ENCODE results near the gene SLC5A2.
"Not testable (repeated sequence)": the region's sequence is repeated elsewhere in the genome, so short reads cannot be mapped to it uniquely, and the experiment has no call there.

SLC5A2 gene

DNA sequence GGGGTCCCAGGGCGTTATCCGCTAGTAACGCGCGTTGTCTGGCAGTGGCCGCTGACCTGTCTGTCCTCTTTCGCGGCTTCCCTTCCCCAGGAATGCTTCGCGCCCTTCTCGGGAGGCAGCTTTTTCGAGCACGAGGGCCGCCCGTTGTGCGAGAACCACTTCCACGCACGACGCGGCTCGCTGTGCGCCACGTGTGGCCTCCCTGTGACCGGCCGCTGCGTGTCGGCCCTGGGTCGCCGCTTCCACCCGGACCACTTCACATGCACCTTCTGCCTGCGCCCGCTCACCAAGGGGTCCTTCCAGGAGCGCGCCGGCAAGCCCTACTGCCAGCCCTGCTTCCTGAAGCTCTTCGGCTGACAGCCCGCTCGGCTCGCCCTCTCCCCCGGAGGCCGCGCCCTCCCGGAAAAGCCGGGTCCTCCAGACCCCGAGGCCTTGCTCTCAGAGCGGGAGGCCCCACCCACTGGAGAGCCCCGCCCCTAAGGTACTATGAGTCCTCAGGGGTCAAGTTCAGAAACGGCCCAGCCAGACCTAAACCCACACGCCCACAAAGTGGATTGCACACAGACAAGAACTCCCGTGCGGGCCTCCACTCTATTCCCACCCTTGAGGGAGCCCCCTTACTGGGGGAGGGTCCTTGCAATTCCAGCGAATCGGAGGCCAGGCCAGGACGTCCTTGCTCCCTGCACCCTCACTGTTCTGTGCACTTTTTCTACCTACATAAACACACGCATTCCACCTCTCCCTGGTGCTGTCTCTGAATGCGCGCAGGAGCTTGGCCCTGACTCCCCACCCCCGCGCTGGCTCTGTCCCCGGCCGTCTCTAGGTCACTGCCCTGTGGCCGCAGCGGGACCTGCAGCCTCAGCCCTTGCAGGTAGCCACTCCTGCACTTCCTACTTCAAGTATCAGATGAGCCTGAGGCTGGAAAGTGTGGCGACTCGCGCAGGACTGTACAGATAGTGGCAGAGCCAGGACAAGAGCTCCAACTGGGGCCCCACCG lies 5.4 kb upstream of the SLC5A2 start:
- peak; percentile 17 for DNase-seq

DNA sequence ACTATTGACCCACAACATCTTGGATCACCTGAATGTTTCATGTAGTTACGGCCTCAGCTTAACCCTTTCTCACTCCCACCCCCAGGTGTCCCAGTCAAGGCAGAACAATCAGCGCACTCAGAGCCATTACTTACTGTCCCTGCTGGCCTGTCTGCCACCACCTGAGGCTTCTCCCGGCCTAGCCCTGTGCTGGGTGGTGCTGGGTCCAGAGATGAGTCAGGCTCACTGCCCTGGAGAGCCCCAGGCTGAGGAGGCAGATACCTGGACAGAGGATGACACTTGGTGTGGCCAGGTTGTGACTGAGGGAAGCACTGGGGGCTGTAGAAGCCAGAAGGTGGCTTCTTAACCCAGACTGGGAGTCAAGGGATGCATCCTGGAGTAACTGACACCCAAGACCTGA lies 4.0 kb upstream of the SLC5A2 start:
- no peak for DNase-seq

DNA sequence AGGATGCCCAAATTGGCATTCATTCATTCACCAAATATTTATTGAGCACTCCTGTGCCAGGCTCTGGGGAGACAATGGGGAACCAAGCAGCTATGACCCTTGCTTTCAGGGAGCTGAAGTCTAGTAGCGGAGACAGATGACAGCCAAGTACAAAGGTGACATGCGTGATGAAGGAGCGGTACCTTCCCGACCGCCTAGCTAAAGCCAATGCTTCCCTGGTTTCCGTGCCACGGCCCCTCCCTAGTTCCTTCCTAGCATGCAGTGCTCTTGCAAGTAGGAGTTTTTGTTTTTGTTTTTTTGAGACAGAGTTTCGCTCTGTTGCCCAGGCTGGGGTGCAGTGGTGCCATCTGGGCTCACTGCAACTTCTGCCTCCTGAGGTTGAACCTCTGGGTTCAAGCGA lies 3.2 kb upstream of the SLC5A2 start:
- DNase-seq, result no peak

DNA sequence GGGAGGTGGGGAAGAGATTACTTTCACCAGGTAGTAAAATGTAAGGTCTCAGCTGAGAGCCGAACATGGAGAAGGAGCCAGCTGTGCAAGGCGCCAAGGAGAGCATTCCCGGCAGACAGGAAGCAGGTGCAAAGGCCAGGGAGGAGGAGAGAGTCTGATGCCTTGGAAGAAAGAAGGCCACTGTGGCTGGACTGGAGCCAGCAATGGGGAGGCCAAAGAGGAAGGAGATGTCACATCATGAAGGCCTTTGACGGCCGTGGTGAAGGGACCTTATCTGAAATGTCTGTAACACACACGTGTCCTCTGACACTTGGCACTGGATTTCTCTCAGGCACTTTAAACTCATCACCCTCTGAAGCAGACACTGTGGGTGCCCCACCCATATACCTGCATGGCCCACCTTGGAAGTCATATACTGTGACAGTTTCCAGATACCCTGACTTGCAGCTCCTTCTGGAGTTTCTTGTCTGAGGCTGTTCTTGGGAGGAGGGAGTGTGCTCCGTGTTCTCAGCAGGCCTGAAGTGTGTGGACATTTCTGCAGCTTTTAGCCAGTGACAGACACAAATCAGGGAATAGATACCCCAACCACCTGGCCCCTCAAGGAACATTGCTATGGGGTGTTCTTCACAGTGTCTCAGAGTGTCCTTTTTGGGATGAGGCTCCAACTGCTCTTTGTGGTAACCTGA lies 1.9 kb upstream of the SLC5A2 start:
- DNase-seq, result no peak

DNA sequence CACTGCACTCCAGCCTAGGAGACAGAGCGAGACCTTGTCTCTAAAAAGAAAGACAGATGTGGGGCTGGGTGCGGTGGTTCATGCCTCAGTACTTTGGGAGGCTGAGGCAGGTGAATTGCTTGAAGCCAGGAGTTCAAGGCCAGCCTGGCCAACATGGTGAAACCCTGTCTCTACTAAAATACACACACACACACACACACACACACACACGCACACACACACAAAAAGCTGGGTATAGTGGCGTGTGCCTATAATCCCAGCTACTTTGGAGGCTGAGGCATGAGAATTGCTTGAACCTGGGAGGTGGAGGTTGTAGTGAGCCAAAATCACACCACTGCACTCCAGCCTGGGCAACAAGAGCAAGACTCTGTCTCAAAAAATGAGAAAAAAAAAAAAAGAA lies 1.1 kb downstream of the SLC5A2 start:
- not testable (repeated sequence) for DNase-seq

DNA sequence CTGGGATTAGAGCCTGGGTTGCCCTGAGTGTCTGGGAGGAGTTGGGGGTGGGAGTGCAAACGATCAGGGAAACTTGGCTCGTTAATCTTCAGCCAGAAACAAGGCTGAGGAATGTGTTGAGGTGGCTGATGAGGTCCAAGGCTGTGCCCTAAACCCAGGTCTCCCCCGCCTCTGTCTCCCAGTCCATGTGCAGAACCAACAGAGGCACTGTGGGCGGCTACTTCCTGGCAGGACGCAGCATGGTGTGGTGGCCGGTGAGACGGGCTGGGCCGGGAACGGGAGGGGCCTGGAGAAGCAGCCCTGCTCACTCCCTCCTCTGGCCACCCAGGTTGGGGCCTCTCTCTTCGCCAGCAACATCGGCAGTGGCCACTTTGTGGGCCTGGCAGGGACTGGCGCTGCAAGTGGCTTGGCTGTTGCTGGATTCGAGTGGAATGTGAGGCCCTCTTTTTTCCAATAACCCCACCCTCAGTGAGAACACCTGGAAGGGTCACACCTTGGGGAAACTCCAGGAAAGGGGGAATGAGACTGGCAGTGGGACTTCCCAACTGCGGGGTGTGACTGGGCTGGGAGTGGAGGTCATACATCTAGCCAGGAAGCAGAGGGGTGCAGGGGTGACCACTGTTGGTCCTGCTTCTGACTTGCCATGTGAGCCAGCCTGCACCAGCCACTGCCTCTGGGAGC lies 1.7 kb downstream of the SLC5A2 start:
- DNase-seq, result no peak

DNA sequence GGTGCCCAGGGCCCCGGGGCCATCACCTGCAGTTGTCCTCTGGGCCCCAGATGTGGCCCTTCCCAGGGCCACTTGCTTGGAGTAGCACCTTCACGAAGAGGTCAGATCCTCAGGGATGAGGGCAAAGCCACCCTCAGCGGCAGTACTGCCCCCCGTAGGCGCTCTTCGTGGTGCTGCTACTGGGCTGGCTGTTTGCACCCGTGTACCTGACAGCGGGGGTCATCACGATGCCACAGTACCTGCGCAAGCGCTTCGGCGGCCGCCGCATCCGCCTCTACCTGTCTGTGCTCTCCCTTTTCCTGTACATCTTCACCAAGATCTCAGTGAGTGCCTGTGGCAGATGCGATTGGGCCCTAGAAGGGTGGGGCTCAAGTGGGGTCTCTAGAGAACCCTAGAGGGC lies 2.6 kb downstream of the SLC5A2 start:
- no peak for DNase-seq

DNA sequence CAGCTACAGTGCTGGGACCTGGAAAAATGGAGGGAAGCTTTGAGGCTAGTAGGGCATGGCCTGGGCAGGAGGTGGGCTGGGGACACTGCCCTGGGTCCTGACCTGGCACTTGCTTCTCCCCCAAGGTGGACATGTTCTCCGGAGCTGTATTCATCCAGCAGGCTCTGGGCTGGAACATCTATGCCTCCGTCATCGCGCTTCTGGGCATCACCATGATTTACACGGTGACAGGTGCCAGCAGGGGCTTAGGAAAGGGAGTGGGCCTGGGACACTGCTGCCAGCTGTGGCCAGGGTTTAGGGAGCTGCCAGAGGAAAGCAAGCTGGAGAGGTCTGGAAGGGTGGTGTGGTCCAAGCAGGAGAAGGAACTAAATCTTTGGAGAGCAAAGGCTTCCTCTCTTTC lies 3.1 kb downstream of the SLC5A2 start:
- DNase-seq, result no peak

DNA sequence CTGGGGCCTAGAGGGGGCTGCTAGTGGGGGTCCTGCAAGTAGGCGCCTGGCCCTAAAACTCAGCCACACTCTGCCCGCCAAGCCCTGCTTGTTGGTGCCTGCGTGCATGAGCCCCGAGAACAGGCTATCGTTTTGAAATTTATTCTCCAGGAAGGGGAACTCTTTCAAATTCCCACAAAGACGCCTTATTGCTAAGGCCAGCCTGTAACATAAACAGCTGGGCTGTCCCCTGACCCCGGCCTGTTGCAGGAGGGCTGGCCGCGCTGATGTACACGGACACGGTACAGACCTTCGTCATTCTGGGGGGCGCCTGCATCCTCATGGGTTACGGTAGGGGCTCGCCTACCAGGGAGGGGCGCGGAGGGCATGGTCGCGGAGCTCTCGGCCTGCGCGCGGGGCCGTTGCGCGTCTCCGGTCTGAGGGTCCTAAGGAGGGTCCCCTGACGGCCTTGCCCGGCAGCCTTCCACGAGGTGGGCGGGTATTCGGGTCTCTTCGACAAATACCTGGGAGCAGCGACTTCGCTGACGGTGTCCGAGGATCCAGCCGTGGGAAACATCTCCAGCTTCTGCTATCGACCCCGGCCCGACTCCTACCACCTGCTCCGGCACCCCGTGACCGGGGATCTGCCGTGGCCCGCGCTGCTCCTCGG lies 4.3 kb downstream of the SLC5A2 start:
- no peak for DNase-seq

DNA sequence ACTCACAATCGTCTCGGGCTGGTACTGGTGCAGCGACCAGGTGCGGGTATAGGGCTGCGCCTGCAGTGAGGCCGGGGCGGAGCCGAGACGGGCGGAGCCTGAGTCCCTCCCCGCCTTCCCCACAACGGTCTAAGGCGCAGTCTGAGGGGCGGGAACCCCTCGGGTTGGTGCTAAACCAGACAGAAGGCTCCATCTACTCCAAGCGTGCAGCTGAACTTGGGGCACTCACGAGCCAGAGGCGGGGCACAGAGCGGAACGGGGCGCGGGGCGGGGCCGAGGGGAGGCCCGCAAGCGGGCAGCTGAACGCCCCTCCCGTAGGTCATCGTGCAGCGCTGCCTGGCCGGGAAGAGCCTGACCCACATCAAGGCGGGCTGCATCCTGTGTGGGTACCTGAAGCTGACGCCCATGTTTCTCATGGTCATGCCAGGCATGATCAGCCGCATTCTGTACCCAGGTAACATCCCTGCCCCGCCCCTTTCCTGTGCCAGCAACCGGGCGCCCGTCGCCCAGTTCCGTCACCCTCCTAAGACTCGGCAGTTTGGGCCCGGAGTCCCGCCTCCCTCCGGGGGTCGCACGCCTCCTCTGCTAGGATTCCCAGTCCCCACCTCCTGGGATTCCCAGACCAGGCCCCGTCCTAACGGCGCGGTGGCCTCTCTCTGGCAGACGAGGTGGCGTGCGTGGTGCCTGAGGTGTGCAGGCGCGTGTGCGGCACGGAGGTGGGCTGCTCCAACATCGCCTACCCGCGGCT lies 5.0 kb downstream of the SLC5A2 start:
- DNase-seq, result peak; percentile 80

DNA sequence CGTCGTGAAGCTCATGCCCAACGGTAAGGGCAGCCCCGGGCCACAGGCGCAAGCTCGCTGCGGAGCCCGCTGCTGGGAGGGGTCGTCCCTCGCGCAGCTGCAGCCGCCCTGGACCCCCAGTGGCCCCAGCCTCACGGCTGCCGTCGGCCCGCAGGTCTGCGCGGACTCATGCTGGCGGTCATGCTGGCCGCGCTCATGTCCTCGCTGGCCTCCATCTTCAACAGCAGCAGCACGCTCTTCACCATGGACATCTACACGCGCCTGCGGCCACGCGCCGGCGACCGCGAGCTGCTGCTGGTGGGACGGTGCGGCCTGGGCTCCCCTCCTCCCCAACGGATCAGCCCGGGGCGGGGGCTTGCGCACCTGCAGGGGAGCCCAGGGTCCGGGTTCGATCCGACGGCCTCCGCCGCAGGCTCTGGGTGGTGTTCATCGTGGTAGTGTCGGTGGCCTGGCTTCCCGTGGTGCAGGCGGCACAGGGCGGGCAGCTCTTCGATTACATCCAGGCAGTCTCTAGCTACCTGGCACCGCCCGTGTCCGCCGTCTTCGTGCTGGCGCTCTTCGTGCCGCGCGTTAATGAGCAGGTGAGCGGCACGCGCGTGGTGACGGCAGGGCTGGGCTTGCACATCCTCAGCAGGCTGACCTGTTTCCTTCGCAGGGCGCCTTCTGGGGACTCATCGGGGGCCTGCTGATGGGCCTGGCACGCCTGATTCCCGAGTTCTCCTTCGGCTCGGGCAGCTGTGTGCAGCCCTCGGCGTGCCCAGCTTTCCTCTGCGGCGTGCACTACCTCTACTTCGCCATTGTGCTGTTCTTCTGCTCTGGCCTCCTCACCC lies 5.8 kb downstream of the SLC5A2 start:
- no peak for DNase-seq

DNA sequence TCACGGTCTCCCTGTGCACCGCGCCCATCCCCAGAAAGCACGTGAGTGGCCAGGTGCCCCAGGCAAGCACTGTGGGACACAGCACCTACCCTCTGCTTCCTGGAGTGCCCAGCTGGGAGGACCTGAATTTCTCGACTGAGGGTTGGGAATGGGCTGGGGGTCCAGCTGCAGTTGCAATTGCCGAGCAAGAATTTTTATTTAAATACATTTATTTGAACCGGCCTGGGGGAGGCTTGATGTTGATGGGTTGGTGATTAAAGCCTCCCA lies 6.3 kb downstream of the SLC5A2 start:
- no peak for DNase-seq

DNA sequence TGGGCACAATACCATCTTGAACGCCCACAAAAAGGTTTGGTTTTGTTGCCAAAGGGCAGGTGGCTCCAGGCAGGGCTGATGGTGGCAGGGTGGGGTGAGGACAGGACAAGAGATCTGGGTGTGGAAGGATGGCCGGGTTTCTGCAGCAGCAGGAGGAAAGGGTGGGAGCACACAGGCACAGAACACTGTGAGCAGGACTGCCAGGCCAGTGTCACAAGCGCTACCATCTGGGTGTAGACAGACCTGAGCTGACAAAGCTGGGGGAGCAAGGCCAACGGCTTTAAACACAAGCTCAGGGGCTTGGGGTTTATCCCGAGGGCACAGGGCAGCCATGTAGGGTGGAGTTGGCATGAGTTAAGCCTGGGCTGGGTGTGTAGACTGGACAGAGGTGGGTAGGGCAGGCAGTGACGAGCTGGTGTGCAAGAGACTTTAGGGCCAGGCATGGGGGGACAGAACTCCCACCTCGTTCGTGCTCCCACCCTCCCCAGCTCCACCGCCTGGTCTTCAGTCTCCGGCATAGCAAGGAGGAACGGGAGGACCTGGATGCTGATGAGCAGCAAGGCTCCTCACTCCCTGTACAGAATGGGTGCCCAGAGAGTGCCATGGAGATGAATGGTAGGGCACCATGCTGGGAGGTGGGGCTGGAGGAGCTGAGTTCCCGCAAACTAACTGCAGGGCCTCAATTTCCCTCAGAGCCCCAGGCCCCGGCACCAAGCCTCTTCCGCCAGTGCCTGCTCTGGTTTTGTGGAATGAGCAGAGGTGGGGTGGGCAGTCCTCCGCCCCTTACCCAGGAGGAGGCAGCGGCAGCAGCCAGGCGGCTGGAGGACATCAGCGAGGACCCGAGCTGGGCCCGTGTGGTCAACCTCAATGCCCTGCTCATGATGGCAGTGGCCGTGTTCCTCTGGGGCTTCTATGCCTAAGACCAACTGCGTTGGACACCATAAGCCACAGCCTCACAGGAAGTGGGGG lies 7.0 kb downstream of the SLC5A2 start:
- no peak for DNase-seq

DNA sequence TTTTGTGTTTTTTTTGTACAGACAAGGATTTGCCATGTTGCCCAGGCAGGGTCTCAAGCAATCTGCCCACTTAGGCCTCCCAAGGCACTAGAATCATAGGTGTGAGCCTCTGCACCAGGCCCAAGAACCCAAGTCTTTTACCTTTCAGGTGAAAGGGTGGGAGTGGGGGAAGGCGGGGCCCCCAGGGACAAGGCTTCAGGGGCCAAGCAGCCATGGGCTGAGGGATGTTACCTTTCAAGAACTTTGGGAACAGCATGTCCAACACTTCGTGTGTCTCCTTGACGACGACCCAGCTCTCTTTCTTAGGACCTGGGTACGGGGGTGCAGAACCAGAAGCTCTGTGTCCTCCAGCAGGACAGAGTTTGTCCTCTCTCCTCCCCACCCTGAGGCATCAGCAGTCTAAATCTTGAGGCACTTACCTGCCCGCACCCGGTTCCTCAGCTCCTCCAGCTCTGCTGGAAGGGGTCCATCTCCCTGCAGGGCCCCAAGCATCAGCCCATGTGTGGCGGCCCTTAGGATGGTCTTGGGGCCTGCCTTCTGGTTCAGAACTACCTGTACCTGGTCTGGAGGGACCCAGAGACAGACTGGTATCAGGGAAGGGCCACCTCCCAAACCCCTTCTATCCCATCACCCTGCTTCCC lies 9.0 kb downstream of the SLC5A2 start:
- no peak for DNase-seq

DNA sequence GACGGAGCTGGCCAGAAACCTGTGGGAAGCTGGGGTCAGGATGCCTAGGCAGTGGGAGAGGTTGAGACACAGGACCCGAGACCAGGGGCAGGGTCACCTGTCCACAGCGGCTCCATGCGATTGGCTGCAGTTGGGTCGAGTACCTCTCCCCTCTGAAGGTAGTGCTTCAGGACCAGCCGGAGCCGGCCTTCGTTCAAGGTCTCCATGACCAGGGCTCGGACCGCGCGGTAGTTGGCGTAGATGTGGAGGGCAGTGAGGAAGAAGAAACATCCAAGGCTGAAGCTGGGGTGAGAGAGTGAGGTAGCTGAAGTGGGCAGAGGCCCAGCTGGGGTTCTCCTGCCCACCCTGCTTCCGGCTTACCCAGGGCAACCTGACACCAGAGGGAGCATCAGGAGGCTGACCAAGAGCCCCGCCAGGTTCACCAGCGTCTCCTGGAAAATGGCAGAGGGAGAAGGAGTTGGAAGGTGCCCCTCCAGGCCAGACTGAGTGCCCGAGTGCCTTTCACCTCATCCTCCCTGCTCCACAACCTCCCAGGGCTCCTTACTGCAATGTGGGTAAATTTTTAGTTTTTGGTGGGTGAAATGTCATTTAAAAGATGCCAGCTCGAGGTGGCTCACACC lies 10.7 kb downstream of the SLC5A2 start:
- DNase-seq, result no peak

DNA sequence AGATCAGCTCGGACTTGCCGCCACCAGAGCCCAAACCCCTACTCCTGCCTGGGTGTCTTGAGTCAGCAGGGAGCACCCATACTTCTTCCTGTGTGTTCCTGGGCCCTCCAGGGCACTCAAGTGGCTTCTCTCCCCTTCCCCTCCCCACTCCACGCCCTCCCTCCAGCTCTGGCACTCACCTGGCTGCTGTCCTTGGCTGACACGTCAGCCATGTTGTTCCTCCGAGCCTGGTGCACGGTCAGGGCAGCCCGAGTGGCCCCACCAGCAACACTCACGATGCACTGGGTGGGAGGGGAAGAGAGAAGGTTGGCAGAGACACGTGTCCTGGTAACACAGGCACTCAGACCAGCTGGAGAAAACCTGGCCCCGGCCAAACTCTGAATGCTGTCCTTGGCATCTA lies 13.7 kb downstream of the SLC5A2 start:
- DNase-seq, result no peak

DNA sequence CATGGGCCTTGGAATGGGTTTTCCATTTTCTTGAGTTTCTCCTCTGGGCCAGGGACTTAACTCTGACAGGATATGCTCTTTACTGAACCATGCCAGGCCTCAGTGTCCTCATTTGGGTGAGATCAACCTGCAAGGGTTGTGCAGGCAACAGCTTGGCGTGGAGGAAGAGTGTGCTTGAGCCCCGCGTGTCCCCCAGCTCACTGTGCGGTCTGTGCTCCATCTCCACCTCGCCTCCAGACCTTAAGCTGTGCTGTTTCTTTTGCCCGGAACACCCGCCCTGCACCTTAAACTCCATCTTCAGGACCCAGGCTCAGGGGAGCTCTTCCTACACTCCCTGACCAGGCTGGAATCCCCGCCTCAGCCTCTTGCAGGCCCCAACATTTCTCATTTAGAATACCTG lies 15.6 kb downstream of the SLC5A2 start:
- no peak for DNase-seq

DNA sequence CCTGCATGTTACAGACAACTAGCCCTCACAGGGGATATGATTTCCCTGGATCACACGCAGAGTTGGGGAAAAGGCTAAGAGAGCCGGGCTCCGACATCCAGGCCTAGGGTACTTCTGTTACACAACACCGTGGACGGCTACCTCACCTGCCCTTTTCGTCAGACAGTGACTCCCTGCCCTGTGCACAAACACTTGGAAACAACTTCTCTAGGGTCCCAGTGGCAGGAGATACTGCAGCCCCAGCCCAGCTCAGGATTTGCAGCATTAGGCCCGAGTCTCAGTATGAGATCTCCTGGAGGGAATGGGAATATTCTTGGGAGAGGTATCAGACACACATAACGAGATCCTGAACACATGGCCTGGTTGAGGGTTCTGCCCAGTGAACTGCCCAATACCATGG lies 17.0 kb downstream of the SLC5A2 start:
- no peak for DNase-seq

DNA sequence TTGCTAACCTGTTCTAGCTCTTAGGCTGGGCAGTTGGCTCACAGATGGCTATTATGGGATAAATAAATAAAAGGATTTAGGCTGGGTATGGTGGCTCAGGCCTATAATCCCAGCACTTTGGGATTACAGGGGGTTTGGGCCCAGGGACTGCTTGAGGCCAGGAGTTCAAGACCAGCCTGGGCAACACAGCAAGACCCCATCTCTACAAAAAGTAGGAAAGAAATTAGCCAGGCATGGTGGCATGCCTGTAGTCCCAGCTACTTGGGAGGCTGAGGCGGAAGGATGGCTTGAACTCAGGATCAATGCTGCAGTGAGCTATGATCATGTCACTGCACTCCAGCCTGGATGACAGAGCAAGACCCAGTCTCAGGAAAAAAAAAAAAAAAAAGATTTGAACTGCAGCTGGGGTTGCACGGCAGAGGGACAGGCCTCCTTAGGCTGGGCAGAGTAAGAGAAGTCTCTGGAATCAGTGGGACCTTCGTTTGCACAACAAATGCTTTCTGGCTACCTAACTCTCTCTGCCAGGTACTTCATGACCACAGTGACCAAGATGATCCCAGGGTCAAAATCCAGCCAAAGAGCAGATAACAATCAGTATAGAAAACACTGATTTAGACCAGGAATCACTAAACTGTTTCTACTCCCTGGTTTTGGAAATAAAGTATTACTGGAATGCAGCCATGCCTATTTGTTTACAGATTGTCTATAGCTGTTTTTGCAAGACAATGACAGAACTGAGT lies 18.5 kb downstream of the SLC5A2 start:
- no peak for DNase-seq

All from CD4-positive, alpha-beta T cell treated with Interleukin-4 for 4 hours (primary cell).